HG03354 (cell line): ENCODE data around the gene USP30.
A peak's percentile ranks its signal among the peaks of the same experiment; 100 is the strongest.
"Not testable (repeated sequence)": the region's sequence is repeated elsewhere in the genome, so short reads cannot be mapped to it uniquely, and the experiment has no call there.

ENCODE experiments used
- ATAC-seq: cut with Tn5 transposase; IDR thresholded peaks from one replicate; pipeline ENCODE4 v1.9.1; 2021; ENCODE audit warnings: mild to moderate bottlenecking; ENCODE audit not compliant: unreplicated experiment, poor library complexity, severe bottlenecking

USP30 gene

GRCh38 chr12:109048706-109049105 lies 3.7 kb upstream of the USP30 start:
- not testable (repeated sequence) for ATAC-seq

- not testable (repeated sequence) for ATAC-seq
Measured at GRCh38 chr12:109049794-109050193, 2.6 kb upstream of the USP30 start.

DNA sequence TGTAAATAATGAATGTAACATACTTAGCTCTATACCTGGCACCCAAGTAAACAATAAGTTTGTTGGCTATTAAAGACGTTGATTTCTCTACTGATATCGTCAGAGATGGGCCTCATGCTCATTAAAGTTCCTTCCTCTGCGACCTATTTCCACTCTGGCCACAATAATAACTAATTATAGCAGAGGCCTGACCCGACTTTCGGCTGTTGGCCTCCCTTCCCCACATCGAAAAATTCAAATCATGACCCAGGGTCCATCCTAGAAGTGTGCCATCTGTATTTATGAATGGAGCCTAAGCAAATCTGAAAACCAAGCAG lies 321 bp upstream of the USP30 start:
- ATAC-seq = no peak

DNA sequence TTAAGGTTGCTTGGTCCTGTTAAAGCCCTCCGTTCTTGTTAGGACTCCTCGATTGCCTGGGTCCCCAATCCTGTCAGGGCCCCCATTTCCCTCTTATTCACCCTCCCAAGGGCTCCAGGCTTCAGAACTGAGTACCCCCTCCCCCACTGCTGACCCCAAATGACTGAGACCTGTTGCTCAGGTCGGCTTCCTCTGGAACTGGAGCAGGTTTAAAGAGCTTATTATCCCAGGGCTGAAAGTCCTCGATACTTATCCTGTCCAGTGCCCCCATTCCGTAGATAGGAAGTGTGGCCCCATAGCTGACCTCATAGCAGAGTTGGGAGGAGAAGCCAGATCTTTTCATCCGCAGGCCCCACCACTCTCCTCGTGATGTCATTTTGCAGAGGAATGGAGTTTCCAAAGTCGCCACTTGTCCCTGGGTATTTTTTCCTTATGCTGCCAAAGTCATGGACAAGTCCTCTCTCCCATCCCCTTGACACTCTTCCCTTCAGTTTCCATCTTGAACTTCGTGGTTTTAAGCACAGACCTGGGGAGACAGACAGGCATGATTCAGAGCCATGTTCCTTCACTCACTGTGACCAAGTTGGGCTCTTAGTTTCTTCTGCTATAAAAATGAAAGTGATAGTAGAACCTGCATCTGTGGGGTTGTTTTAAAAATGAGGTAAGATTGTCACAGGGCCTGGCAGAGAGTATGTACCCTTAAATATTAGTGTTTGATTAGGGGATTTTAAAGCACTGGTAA lies 1.2 kb downstream of the USP30 start:
- ATAC-seq = peak; percentile 48

GRCh38 chr12:109054124-109054513 lies 1.7 kb downstream of the USP30 start:
- ATAC-seq = not testable (repeated sequence)

- no peak for ATAC-seq
Measured at GRCh38 chr12:109054520-109054919, 2.1 kb downstream of the USP30 start.

DNA sequence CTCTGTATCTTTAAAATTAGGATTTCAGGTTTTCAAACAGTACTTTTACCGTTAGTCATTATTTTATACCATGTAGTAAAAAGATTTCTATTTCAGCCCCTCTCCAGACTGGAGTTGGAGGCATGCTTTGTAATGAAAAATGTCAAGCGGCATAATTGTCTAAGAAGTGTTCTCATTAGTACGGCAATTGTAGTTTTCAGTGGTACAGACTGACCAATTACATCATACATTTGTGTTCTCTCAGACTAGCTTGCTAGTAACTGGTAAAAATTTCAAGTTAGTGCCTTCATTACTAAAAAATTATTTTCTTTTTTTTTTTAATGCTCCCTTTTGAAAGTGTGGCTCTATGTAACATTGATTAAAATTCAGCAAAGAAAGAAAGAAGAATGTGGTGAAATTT lies 4.5 kb downstream of the USP30 start:
- ATAC-seq = no peak

DNA sequence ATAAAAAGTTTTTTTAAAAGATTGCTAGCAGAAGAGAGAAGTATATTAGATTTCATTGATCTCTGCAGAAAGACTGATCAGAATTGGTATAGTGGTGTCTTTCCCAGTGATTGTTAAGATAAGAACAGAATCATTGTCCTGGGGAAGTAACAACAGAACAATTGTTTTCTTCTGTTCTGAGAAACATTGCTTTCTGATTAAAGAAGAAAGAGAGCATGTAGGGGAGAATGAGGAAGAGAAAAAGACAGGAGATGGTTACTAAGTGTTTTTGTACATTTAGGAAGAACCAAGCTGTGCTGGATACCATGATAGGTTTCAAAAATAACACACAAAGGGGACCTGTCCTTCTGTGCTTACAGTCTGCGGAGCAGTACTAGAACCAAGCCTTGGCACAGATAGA lies 5.0 kb downstream of the USP30 start:
- no peak for ATAC-seq

DNA sequence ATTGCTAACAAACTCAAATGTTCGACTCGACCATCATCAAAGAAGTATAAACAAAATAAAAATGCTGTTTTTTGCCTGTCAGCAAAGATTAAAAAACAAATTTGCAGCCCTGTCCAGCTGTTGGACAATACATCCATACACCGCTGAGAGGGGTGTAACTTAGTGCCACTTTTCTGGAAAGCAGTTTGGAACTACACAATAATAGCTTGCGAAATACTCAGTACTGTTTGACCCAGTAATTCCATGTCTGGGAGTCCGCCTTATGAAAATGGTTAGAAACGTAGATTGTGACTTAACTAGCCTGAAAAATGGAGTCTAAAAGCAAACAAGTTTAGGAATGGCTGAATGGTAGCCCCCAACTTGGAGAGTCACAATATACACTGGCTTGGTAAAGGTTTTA lies 6.4 kb downstream of the USP30 start:
- ATAC-seq = no peak

- ATAC-seq = no peak
Measured at GRCh38 chr12:109064143-109064542, 11.8 kb downstream of the USP30 start.

DNA sequence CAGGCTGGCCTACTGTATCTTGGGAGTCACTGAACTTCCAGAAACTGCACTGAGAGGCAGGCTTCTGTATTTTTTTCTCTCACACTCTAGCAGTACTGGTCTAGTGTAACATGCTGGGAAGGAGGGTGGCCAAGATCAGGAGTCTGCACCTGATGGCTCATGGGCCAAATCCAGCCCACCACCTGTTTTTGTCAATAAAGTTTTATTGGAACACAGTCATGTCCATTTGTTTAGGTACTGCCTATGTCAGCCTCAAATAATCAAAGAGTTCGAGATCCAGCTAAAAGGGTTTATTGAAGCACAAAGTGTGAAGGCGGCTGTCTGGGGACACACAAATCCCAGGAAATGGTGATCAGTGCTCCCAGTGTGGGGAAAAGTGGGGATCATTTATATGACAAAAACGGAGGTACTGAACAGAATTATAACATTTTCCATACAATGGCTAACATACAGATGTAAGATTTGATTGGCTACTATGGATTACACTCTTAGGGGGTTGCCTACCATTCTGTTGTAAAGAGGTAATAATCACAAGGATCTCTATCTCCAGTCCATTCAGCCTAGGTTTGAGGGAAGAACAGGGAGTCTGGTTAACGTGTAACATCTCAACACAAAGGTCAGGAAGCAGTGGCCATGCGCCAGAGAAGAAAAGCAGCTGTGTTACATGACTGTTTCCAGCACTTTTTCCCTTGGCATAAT lies 12.9 kb downstream of the USP30 start:
- ATAC-seq = no peak

- no peak for ATAC-seq
Measured at GRCh38 chr12:109065853-109066193, 13.4 kb downstream of the USP30 start.

DNA sequence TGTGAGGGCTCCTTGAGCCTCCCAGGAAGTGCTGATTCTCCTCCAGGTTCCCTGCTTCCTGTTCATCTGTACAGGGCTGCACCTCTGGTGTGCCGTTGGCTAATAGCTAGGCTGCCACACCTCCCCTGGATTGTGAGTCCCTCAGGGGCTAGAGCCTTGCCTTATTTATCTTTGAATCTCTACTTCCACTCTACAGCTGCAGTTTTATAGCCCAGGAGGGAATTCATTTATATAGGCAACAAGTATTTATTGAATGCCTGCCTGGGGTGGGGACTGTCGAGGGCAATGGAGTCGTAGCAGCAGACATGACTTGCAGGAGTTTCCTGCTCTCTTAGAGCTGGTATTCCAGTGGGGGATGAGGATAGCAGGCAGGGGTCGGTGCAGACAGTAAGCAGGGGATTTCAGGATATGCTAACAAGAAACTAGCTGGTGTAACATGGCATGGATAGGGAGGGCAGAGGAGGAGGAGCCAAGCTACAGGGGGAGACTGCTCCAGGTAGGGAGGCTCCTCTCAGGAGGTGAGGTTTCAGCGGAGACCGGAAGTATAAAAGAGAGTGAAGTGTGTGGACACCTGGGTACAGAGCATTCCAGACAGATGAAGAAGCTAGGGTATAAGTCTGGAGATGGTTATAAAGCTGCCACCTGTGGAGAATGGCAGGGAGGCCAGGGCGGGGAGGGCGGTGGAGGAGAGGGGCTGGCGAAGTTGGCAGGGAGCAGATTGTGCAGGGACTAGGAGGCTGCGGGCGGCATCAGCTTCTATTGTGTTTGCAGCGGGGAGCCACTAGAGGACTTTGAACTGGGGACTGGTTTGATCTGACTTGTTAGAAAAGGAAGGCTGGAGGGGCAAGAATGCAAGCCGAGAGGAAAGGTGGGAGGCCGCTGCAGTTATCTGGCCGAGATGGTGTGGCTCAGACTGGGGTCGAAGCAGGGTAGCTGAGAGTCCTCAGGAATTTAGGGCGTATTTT lies 17.2 kb downstream of the USP30 start:
- ATAC-seq = no peak

DNA sequence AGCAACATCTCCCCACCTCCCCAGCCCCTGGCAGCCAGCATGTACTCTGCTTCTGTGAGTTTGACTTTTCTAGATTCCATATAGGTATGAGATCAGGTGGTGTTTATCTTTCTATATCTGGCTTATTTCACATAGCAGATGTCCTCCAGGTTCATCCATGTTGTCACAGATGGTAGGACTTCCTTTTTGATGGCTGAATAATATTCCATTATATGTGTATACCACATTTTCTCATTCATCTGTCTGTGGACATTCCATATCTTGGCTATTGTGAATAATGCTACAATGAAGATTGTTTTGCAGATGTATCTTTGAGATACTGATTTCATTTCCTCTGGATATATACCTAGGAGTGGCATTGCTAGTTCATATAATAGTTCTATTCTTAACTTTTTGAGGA lies 22.5 kb downstream of the USP30 start:
- no peak for ATAC-seq

- no peak for ATAC-seq
Measured at GRCh38 chr12:109082751-109083150, 30.4 kb downstream of the USP30 start.

DNA sequence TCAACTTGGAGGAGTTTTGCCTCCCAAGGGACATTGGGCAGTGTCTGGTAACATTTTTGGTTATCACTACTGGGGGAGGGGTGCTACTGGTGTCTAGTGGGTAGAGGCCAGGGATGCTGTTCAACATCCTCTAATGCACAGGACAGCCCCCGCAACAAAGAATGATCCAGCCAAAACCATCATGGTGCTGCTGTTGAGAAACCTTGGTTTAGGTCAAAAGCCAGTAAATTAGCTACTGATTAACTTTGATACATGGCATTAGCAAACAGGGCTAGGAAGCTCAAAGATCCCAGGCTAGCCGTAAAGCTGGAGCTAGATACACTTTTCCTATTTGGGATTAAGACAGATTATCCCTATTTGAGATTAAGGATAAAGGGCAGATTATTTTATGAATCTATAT lies 32.0 kb downstream of the USP30 start:
- ATAC-seq = no peak

GRCh38 chr12:109085590-109085989 lies 33.2 kb downstream of the USP30 start:
- no peak for ATAC-seq

DNA sequence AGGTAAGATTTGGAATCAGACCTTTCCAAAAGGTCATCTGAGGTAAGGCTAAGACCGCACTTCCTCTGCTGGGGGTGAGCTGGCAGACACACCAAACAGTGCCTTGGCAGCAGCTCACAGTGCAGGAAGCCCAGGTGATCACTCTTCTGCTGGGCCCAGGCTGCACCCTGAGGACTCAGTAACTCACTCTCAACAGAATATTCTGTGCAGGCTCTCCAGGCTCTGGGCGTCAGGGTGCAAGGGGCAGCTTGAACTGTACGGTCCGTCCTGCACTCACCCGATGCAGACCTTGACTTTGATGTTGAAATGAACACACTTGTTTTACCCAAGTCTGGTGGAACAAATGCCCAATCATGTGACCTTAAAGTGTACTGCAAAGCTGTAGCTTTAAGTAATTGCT lies 34.9 kb downstream of the USP30 start:
- ATAC-seq = no peak

DNA sequence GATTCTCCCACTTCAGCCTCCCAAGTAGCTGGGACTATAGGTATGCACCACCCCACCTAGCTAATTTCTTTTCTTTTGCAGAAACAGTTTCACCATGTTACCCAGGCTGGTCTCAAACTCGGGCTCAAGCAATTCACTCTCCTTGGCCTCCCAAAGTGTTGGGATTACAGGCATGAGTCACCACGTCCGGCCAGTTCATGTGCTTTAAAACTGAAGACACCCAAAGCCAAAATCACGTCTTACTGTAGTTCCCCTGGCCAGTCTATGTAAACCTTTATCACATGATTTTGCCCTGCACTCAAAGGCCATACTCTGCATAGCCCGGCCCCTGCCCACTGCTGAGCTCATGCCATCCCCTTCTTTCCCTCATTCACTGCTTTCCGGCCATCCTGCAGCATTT lies 36.4 kb downstream of the USP30 start:
- no peak for ATAC-seq

DNA sequence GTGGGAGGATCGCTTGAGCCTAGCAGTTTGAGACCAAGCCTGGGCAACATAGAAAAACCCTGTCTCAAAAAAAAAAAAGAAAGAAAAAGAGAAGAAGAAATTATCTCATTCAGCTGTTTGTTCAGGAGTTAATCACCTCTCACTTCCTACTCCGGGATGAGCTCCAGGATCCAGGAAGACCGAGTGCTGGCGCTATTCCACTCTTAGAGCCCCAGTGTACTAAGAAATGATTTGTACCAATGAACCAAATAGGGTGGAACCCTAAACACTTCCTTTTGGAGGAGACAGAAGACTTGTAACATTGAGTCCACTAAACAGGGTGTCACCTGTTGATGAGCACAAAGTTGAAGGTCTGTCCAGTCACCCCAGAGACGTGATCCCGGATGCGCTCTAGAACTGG lies 37.3 kb downstream of the USP30 start:
- ATAC-seq = no peak
